SU-DHL-6 (cell line): ENCODE results near the gene PTPN4.

Experiments used
- H2AFZ ChIP-seq: fragments of 200-600 bp; sonication (generic); 2 replicates; pipeline ENCODE4 v1.6.1; 2014; ENCODE audit warnings: low read depth, mild to moderate bottlenecking, moderate library complexity, mixed read lengths, antibody characterized with exemption, low read length; ENCODE audit not compliant: severe bottlenecking
- H3F3A ChIP-seq: fragments of 200-600 bp; shearing (Covaris generic); 2 replicates; pipeline ENCODE4 v1.6.0; 2016; ENCODE audit warnings: antibody characterized with exemption, mild to moderate bottlenecking; ENCODE audit not compliant: insufficient read depth
- H3K27ac ChIP-seq: fragments of 200-600 bp; sonication (generic); 2 replicates; pipeline ENCODE4 v1.5.1; 2016; ENCODE audit warnings: low read depth, mild to moderate bottlenecking, low read length, moderate library complexity, mixed read lengths
- H3K27me3 ChIP-seq: fragments of 200-600 bp; sonication (generic), shearing (Covaris generic); 2 replicates; pipeline ENCODE4 v1.6.0; 2014; ENCODE audit warnings: mild to moderate bottlenecking, low read length
- H3K36me3 ChIP-seq: fragments of 200-600 bp; sonication (generic); 2 replicates; pipeline ENCODE4 v1.6.1; 2014; ENCODE audit warnings: mild to moderate bottlenecking, low read length, mixed read lengths
- H3K4me2 ChIP-seq: fragments of 300-600, 200-600 bp; shearing (Covaris generic), sonication (generic); 2 replicates; pipeline ENCODE4 v1.6.0; 2014; ENCODE audit warnings: low read length, low read depth, mild to moderate bottlenecking; ENCODE audit not compliant: poor library complexity, severe bottlenecking
- H3K4me3 ChIP-seq: fragments of 200-600 bp; sonication (generic); 2 replicates; pipeline ENCODE4 v1.5.1; 2014; ENCODE audit warnings: antibody characterized with exemption, low read length, mild to moderate bottlenecking, mixed read lengths; ENCODE audit not compliant: insufficient read depth, poor library complexity, severe bottlenecking
- H3K79me2 ChIP-seq: fragments of 200-600 bp; sonication (generic); 2 replicates; pipeline ENCODE4 v1.6.1; 2014; ENCODE audit warnings: mild to moderate bottlenecking, low read length, moderate library complexity; ENCODE audit not compliant: insufficient read depth
- H3K9ac ChIP-seq: fragments of 200-600 bp; sonication (generic); 2 replicates; pipeline ENCODE4 v1.7.0; 2014; ENCODE audit warnings: mild to moderate bottlenecking, low read length
- H3K9me2 ChIP-seq: fragments of 200-600 bp; sonication (generic); replicated peaks from 2 replicates; pipeline ENCODE4 v1.6.1; 2014; ENCODE audit warnings: low read length; ENCODE audit not compliant: insufficient read depth
- H3K9me3 ChIP-seq: fragments of 200-600 bp; sonication (generic); 2 replicates; pipeline ENCODE4 v1.6.1; 2014; ENCODE audit warnings: low read length, mixed read lengths; ENCODE audit not compliant: insufficient read depth
- H4K20me1 ChIP-seq: fragments of 200-600 bp; sonication (generic); 2 replicates; pipeline ENCODE4 v1.6.1; 2014; ENCODE audit warnings: low read depth, mild to moderate bottlenecking, antibody characterized with exemption, low read length, moderate library complexity, mixed read lengths
- CTCF ChIP-seq: fragments of 200-600 bp; sonication (generic); IDR thresholded peaks from one replicate; pipeline ENCODE4 v1.5.1; 2017; ENCODE audit warnings: antibody characterized with exemption, mild to moderate bottlenecking, low read length, moderate library complexity; ENCODE audit not compliant: insufficient read depth, poor library complexity, severe bottlenecking
- EZH2phosphoT487 ChIP-seq: fragments of 200-600 bp; sonication (generic), shearing (Covaris generic); conservative IDR thresholded peaks from 2 replicates; pipeline ENCODE4 v1.6.1; 2018; ENCODE audit warnings: mild to moderate bottlenecking, antibody characterized with exemption, low read length, moderate library complexity, mixed read lengths

Gene PTPN4

DNA sequence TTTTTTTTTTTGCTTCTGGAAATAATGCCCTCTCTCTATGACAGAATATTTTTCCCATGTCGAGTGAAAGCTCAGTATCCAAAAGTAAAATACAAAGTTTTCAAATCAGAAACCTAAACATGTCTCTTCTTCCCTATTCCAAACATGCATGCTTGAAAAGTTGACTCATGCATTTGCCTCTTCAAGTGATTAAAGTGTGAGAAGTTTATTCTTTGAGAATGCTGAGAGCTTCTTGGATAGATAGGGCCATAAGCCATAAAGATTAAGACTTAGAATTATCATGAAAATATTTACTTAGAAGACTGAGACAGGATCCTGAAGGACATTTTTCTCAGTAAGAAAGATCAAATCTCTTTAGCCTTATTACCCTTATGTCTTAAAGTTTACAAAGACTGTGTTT is 154.5 kb downstream of the PTPN4 start:
- Histone ChIP-seq H4K20me1 (no peaks in the 10 kb centered on the region), H3K4me2 (no peak overlapping the region), H2AFZ (no peak overlapping the region)

DNA sequence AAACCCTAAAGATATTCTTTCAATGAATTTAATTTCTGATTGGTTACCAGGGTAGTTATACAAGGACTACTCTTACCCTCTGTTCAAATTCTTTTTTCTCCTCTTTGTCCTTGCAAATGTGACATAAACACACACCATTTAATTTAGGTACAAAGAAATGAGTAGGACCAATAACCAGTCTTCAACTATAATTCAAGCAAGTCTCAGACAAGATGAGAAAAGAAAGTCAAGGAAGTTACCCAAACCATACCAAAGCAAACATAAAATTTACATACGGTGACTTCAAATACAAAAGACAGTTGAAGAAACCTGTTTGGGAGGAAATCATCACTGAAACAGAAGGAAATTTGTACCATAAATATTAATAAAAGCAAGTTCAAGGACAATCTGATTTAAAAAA is 162.1 kb downstream of the PTPN4 start:
- no peaks in the 10 kb centered on the region for H3K27me3 ChIP-seq
- H3K4me3 ChIP-seq = no peak overlapping the region
- no peaks in the 10 kb centered on the region for H3K9me2 ChIP-seq
- no peaks in the 10 kb centered on the region for H4K20me1 ChIP-seq
- H2AFZ ChIP-seq = no peak overlapping the region
- no peak overlapping the region for H3K4me2 ChIP-seq
- no peaks in the 10 kb centered on the region for H3K79me2 ChIP-seq
- H3K36me3 ChIP-seq = no peaks in the 10 kb centered on the region
- no peak overlapping the region for H3K9ac ChIP-seq
- TF ChIP-seq CTCF (no peak), EZH2phosphoT487 (no peak)
- no peaks in the 10 kb centered on the region for H3F3A ChIP-seq
- no peaks in the 10 kb centered on the region for H3K9me3 ChIP-seq
- H3K27ac ChIP-seq = no peak overlapping the region

More for the DNA sequence above, 154.5 kb downstream of the PTPN4 start:
- Histone ChIP-seq H3K79me2 (no peaks in the 10 kb centered on the region), H3K4me3 (no peak overlapping the region), H3K9me3 (no peaks in the 10 kb centered on the region), H3F3A (no peaks in the 10 kb centered on the region), H3K9me2 (no peaks in the 10 kb centered on the region), H3K36me3 (no peaks in the 10 kb centered on the region), H3K27me3 (no peaks in the 10 kb centered on the region), H3K9ac (no peak overlapping the region), H3K27ac (no peak overlapping the region)
- TF ChIP-seq CTCF = no peak

GRCh38 chr2:119922699-119923098 is 163.0 kb downstream of the PTPN4 start:
- no peaks in the 10 kb centered on the region for H3F3A ChIP-seq

More at GRCh38 chr2:119922699-119923098, 163.0 kb downstream of the PTPN4 start:
- TF ChIP-seq EZH2phosphoT487 (no peak), CTCF (no peak)
- no peak overlapping the region for H2AFZ ChIP-seq
- no peaks in the 10 kb centered on the region for H4K20me1 ChIP-seq
- H3K79me2 ChIP-seq = no peaks in the 10 kb centered on the region
- H3K4me3 ChIP-seq = no peak overlapping the region
- no peaks in the 10 kb centered on the region for H3K9me3 ChIP-seq
- H3K9ac ChIP-seq = no peak overlapping the region
- no peaks in the 10 kb centered on the region for H3K27me3 ChIP-seq
- H3K27ac ChIP-seq = no peak overlapping the region
- H3K36me3 ChIP-seq = no peaks in the 10 kb centered on the region
- H3K4me2 ChIP-seq = no peak overlapping the region
- no peaks in the 10 kb centered on the region for H3K9me2 ChIP-seq
